Upper lobe of left lung (tissue), 6 donors: Measurements from ENCODE around the gene PKMYT1. TPM values are rescaled to one million over a fixed set of nuclear protein-coding genes. Genes with fewer than 3 reads are reported as not detected.
A peak's percentile ranks its signal among the peaks of the same experiment; 100 is the strongest.
"Not testable (repeated sequence)": the region's sequence is repeated elsewhere in the genome, so short reads cannot be mapped to it uniquely, and the experiment has no call there.

Source experiments
- ATAC-seq, 2 donors: fragments of 200-7000 bp; cut with Tn5 transposase; one replicate each; pipeline ENCODE4 v1.9.1; 2022; ENCODE audit warnings: mild to moderate bottlenecking in 2 of 2, moderate library complexity in 2 of 2; ENCODE audit not compliant: low FRiP score in 2 of 2
- DNase-seq, 2 donors: peaks; one replicate each; pipeline ENCODE4 v3.0.0-alpha.2; 2019 to 2020
- H3K27ac ChIP-seq, 4 donors: fragments of 200-600 bp; sonication (generic); one replicate each; pipeline ENCODE4 v1.5.1; 2016 to 2019
- H3K27me3 ChIP-seq, 4 donors: fragments of 200-600 bp; sonication (generic); one replicate each; pipeline ENCODE4 v1.5.1; 2017 to 2019
- H3K36me3 ChIP-seq, 4 donors: fragments of 200-600 bp; sonication (generic); one replicate each; pipeline ENCODE4 v1.5.1; 2016 to 2019
- H3K4me1 ChIP-seq, 4 donors: fragments of 200-600 bp; sonication (generic); one replicate each; pipeline ENCODE4 v1.5.1; 2018 to 2019
- H3K4me3 ChIP-seq, 4 donors: fragments of 200-600 bp; sonication (generic); one replicate each; pipeline ENCODE4 v1.5.1; 2017 to 2019; ENCODE audit warnings: mild to moderate bottlenecking in 2 of 4, moderate library complexity in 1 of 4
- H3K9me3 ChIP-seq, 4 donors: fragments of 200-600 bp; sonication (generic); one replicate each; pipeline ENCODE4 v1.5.1; 2018 to 2019
- CTCF ChIP-seq, 6 experiments: fragments of 450-650 bp in 4 of 6; fragments of 200-600 bp in 2 of 6; sonication (generic) in 2 of 6; IDR thresholded peaks; one replicate each; pipeline ENCODE4 v1.5.1; 2016 to 2019; ENCODE audit warnings: antibody characterized with exemption in 6 of 6
- EP300 ChIP-seq, 4 donors: sonication (generic); formaldehyde crosslinking; IDR thresholded peaks; one replicate each; pipeline ENCODE4 v1.5.1; 2017; ENCODE audit warnings: antibody characterized with exemption in 4 of 4, control low read depth in 2 of 4
- POLR2A ChIP-seq, 4 donors: fragments of 450-650 bp; IDR thresholded peaks; one replicate each; pipeline ENCODE4 v1.5.1; 2016 to 2017; ENCODE audit warnings: antibody characterized with exemption in 4 of 4, mild to moderate bottlenecking in 2 of 4
- POLR2AphosphoS5 ChIP-seq, 2 donors: sonication (generic); formaldehyde crosslinking; IDR thresholded peaks; one replicate each; pipeline ENCODE4 v1.5.1; 2017; ENCODE audit warnings: antibody characterized with exemption in 2 of 2
- WGBS, 2 donors: methylation state at CpG; one replicate each; pipeline ENCODE4 v1.1.5; 2017 to 2018; 5-methylcytosine and 5-hydroxymethylcytosine counted together
- total RNA-seq, 6 donors: library from RNA; depleted of rRNA in 4 of 6; stranded (reverse); fragments of >200 nt in 4 of 6; gene quantifications; one replicate each; pipeline versions ENCODE4 v1.1.0 to v1.2.1, GENCODE V29; 2016 to 2021
- donor health status: DM: no; HTN: no; CAD: no; lungs with moderate emphysema.
- donor health status: DM: no; HTN: yes; CAD: no; lungs with severe emphysema.

PKMYT1 gene
- total RNA-seq, 6 donors from 2014 or later = 0.39 to 19.1 (median 5.4) TPM

GRCh38 chr16:2946649-2947048, 33.6 kb downstream of the PKMYT1 start:
- TF ChIP-seq POLR2AphosphoS5 (IDR thresholded peaks at IDR 0.05) = no peak
- no peak for TF ChIP-seq POLR2A (IDR thresholded peaks at IDR 0.05)
- no peak for TF ChIP-seq EP300 (IDR thresholded peaks at IDR 0.05)
- no peak for TF ChIP-seq CTCF (IDR thresholded peaks at IDR 0.05)

GRCh38 chr16:2943716-2944115, 36.5 kb downstream of the PKMYT1 start:
- not testable (repeated sequence) for H3K9me3 ChIP-seq, H3K4me1 ChIP-seq, H3K27me3 ChIP-seq, H3K4me3 ChIP-seq, H3K27ac ChIP-seq, DNase-seq, ATAC-seq
- peaks cover 0 to 57% (median 34%) of the 10 kb centered on the region in 4 donors for H3K36me3 ChIP-seq
- 73 to 90% methylated on average over 12 of the region's 12 CpGs for WGBS, 2 donors

More at GRCh38 chr16:2946649-2947048, 33.6 kb downstream of the PKMYT1 start:
- Histone ChIP-seq H3K4me1 (no peaks in the 10 kb centered on the region), H3K27ac (no peak overlapping the region), H3K36me3 (peaks cover 0 to 47% (median 16%) of the 10 kb centered on the region in 4 donors), H3K9me3 (no peaks in the 10 kb centered on the region), H3K27me3 (no peaks in the 10 kb centered on the region), H3K4me3 (no peak overlapping the region)
- 94 to 97% methylated on average over 4 of the region's 4 CpGs for WGBS, 2 donors
- ATAC-seq (no peak), DNase-seq (no peak)

- no peak overlapping the region for H3K27ac ChIP-seq
- TF ChIP-seq POLR2AphosphoS5 (IDR thresholded peaks at IDR 0.05) = no peak
- TF ChIP-seq POLR2A (IDR thresholded peaks at IDR 0.05) = no peak
- no peak for TF ChIP-seq CTCF (IDR thresholded peaks at IDR 0.05)
- TF ChIP-seq EP300 (IDR thresholded peaks at IDR 0.05) = no peak
- ATAC-seq = no peak
- no peaks in the 10 kb centered on the region for H3K9me3 ChIP-seq
- no peak overlapping the region for H3K4me3 ChIP-seq
- DNase-seq = no peak
- no peaks in the 10 kb centered on the region for H3K27me3 ChIP-seq
- no peaks in the 10 kb centered on the region for H3K4me1 ChIP-seq
- WGBS, 2 donors = 81 to 88% methylated on average over 4 of the region's 4 CpGs
- H3K36me3 ChIP-seq = peaks cover 6 to 68% (median 47%) of the 10 kb centered on the region in 4 donors
Measured at GRCh38 chr16:2942045-2942444, 38.2 kb downstream of the PKMYT1 start.

DNA sequence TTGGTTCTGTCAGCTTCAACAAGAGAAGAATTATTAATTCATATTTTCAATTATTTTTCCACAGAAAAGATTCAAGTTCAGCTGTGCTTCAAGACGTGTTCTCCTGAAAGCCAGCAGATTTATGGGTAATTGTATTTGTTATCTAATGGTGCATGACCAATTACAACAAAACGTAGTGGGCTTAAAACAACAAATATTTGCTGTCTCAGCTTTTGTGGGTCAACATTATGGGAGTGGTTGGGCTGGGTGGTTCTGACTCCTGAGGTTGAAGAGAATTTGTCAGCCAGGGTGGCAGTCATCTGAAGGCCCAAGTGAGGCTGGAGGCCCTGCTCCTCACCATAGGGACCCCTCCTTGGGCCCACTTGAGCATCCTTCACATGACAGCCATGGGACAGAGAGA, 40.3 kb downstream of the PKMYT1 start:
- TF ChIP-seq EP300 (IDR thresholded peaks at IDR 0.05) (no peak), CTCF (IDR thresholded peaks at IDR 0.05) (no peak), POLR2AphosphoS5 (IDR thresholded peaks at IDR 0.05) (no peak), POLR2A (IDR thresholded peaks at IDR 0.05) (no peak)
- 90 to 91% methylated on average over 2 of the region's 2 CpGs for WGBS, 2 donors
- H3K36me3 ChIP-seq = peaks cover 6 to 82% (median 65%) of the 10 kb centered on the region in 4 donors
- no peak overlapping the region for H3K27ac ChIP-seq
- H3K27me3 ChIP-seq = no peaks in the 10 kb centered on the region
- ATAC-seq = no peak
- no peak overlapping the region for H3K4me3 ChIP-seq
- no peak for DNase-seq
- no peaks in the 10 kb centered on the region for H3K9me3 ChIP-seq
- H3K4me1 ChIP-seq = no peaks in the 10 kb centered on the region

DNA sequence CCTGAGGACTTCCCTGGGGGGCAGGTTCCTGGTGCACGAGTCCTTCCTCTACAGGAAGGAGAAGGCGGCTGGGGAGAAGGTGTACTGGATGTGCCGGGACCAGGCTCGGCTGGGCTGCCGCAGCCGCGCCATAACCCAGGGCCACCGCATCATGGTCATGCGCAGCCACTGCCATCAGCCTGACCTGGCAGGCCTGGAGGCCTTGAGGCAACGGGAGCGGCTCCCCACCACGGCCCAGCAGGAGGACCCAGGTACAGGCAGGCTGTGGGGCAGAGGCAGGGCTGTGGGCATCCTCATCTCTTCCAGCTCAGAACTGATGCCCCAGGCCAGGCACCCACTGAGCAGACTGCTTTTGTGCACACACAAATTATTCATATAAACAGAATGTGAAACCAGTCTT, 42.0 kb downstream of the PKMYT1 start:
- H3K27me3 ChIP-seq = no peaks in the 10 kb centered on the region
- H3K4me3 ChIP-seq = no peak overlapping the region
- no peaks in the 10 kb centered on the region for H3K9me3 ChIP-seq
- 95 to 100% methylated on average over 1 to 12 of the region's 12 CpGs for WGBS, 2 donors
- peak in 1 of 2 donors; percentile 75 for DNase-seq
- no peaks in the 10 kb centered on the region for H3K4me1 ChIP-seq
- TF ChIP-seq CTCF (IDR thresholded peaks at IDR 0.05) (no peak), EP300 (IDR thresholded peaks at IDR 0.05) (no peak), POLR2AphosphoS5 (IDR thresholded peaks at IDR 0.05) (no peak), POLR2A (IDR thresholded peaks at IDR 0.05) (no peak)
- no peak overlapping the region for H3K27ac ChIP-seq
- ATAC-seq = no peak
- H3K36me3 ChIP-seq = peaks cover 6 to 96% (median 80%) of the 10 kb centered on the region in 4 donors
